HG03432 (cell line): ENCODE results near the gene FRS3.

Experiments used
- ATAC-seq: cut with Tn5 transposase; IDR thresholded peaks from one replicate; pipeline ENCODE4 v1.9.1; 2021; ENCODE audit warnings: mild to moderate bottlenecking, moderate library complexity; ENCODE audit not compliant: unreplicated experiment

The FRS3 gene

GRCh38 chr6:41791984-41792383 lies 12.3 kb upstream of the FRS3 start:
- no peak for ATAC-seq

GRCh38 chr6:41791305-41791704 lies 11.6 kb upstream of the FRS3 start:
- no peak for ATAC-seq

GRCh38 chr6:41790045-41790444 lies 10.3 kb upstream of the FRS3 start:
- ATAC-seq: no peak

GRCh38 chr6:41789390-41789724 lies 9.7 kb upstream of the FRS3 start:
- ATAC-seq: no peak

GRCh38 chr6:41787219-41787917 lies 7.7 kb upstream of the FRS3 start, which contains the start of gene TOMM6:
TOMM6 (plus strand) TSS chr6:41787694; CDS start chr6:41787698, 4 bp downstream.
- ATAC-seq: peak; percentile 80

- ATAC-seq: peak; percentile 69
These were observed 6.9 kb upstream of the FRS3 start for GRCh38 chr6:41786451-41787218.

GRCh38 chr6:41785689-41786450 lies 6.2 kb upstream of the FRS3 start:
- no peak for ATAC-seq

GRCh38 chr6:41785254-41785653 lies 5.6 kb upstream of the FRS3 start:
- ATAC-seq: no peak

GRCh38 chr6:41784581-41785171 lies 5.0 kb upstream of the FRS3 start:
- ATAC-seq: no peak

GRCh38 chr6:41783106-41783780 lies 3.5 kb upstream of the FRS3 start:
- no peak for ATAC-seq

- no peak for ATAC-seq
These were observed 1.6 kb upstream of the FRS3 start for GRCh38 chr6:41781366-41781730.

GRCh38 chr6:41780551-41781365 lies 1.1 kb upstream of the FRS3 start, which contains the start of gene PRICKLE4:
PRICKLE4 (plus strand) TSS chr6:41780782; CDS start chr6:41783474, 2,692 bp downstream.
- ATAC-seq: no peak

GRCh38 chr6:41779336-41779735 lies 364 bp downstream of the FRS3 start:
- no peak for ATAC-seq

GRCh38 chr6:41778895-41779294 lies 805 bp downstream of the FRS3 start:
- ATAC-seq: no peak

GRCh38 chr6:41777551-41778285 lies 2.0 kb downstream of the FRS3 start:
- ATAC-seq: no peak

GRCh38 chr6:41775293-41775882 lies 4.3 kb downstream of the FRS3 start:
- ATAC-seq: no peak

- ATAC-seq: no peak
These were observed 4.9 kb downstream of the FRS3 start for GRCh38 chr6:41774841-41775240.

- no peak for ATAC-seq
These were observed 8.4 kb downstream of the FRS3 start for GRCh38 chr6:41771058-41771983.
